Renal cortical epithelial cell (primary cell): ENCODE measurements around the gene SMIM17. TPM values are rescaled to one million over a fixed set of nuclear protein-coding genes. Genes with fewer than 3 reads are reported as not detected.
"Not testable (repeated sequence)": the region's sequence is repeated elsewhere in the genome, so short reads cannot be mapped to it uniquely, and the experiment has no call there.

Experiments used
- DNase-seq: peaks from one replicate; pipeline ENCODE4 v3.0.0-alpha.2; 2011; ENCODE audit warnings: low read depth
- total RNA-seq: library from RNA; depleted of rRNA; stranded (reverse); fragments of >200 nt; gene quantifications from 2 replicates; pipeline ENCODE4 v1.2.3, GENCODE V29; 2014

The SMIM17 gene
- total RNA-seq, 1 donor from 2014 or later, result 0.30 TPM

DNA sequence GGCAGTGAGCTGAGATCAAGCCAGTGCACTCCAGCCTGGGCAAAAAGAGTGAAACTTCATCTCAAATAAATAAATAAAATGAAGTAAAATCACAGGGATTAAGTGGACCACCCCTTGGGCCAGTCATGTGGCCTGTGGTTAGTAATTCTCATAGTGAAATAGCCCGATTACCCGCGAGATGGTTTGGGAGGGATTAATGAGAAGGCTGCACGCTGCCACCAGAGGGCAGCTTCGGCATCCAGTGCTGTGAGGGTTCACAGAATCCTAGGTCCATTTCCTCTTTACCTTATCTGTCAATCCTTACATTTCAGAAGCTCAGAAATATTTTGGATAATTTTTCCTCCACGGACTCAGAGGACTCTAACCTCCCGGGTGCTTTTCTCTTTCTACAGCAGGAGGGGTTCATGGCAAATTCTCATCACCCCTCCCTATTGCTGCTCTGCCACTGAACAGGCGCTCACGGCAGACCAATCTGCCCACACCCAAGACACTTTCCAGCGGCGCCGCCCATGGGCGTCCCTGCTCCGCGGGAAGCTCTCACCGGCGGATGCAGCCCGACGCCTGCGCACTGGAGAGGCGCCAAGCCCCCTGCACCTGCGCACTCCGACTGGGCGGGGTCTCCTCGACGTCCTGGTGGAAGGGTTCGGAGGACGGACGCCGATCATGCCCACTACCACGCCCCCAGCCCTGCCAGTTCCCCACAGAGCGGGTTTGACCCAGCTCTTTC lies 17.6 kb downstream of the SMIM17 start:
- DNase-seq, result no peak

DNA sequence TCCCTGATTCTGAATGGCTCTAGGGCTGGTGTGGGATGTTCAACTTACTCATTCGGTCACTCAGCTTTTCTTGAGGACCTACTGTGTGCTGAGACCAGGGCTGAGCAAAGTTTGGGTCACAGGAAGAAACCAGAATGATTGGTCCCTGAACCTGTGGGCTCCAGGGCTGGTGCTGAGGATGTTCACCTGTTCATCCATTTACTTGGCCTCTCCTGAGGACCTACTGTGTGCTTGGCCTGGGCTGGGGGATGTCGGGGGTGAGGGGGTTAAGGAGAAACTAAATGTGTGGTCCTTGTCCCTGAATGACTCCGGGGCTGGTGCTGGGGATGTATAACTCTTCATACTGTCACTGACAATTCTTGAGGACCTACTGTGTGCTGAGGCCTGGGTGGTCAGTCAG lies 18.3 kb downstream of the SMIM17 start:
- DNase-seq, result no peak

DNA sequence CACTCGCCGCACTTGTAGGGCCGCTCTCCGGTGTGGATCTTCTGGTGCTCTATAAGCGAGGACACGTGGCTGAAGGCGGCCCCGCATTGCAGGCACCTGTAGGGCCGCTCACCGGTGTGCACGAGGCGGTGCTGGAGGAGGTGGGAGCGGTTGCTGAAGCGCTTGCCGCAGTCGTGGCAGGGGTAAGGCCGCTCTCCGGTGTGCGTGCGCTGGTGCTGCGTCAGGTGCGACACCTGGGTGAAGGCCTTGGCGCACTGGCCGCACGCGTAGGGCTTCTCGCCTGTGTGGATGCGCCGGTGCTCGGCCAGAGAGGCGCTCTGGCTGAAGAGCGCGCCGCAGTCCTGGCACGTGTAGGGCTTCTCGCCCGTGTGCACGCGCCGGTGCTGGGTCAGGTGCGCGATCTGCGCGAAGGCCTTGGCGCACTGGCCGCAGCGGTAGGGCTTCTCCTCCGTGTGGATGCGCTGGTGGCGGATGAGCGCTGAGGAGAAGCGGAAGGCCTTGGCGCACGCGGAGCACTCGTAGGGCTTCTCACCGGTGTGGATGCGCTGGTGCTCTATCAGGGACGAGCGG lies 21.1 kb downstream of the SMIM17 start:
- no peak for DNase-seq

- no peak for DNase-seq
Measured at GRCh38 chr19:56664511-56664910, 21.6 kb downstream of the SMIM17 start.

DNA sequence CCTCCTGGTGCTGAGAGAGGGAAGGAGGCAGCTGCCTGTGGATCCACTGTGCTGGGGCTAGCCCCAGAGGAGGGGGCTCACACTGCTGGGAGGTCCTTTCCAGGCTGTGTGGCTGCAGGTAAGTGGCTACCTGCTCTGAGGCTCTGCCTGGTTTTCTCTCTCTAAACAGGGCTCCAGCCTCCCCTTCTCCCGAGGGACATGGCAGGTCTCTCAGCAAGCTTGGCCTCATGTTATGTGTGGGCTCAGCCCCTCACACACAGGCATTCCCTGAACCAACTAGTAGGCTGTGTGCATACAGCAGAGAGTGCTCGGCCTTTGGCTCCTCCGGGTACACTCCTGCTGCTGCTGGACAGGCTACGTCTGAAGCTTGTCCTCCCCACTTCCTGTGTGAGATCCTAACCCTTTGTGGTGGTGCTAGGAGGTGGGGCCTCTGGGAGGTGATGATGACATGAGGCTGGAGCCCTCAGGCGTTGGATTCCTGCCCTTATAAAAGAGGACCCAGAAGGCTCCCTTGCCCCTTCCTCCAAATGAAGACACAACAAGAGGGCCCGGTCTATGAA lies 24.4 kb downstream of the SMIM17 start:
- no peak for DNase-seq

DNA sequence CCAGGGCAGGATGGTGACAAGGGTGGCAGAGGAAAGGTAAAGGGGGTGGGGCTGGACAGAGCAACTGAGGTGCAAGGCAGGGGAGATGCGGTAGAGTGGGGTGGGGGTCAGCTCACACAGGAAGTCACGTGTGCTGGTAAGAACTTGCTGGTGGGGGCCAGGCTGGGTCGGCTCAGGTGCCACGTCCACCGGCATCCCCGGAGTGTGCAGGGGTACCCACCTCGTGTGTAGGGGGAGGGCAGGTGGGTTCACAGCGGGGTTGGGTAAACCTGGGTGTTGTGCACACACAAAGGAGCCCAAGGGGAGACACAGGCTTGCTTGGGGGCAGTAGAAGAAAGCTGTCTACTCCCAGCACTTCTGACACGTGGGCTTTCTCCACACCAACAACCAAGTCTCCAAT lies 25.7 kb downstream of the SMIM17 start:
- no peak for DNase-seq

DNA sequence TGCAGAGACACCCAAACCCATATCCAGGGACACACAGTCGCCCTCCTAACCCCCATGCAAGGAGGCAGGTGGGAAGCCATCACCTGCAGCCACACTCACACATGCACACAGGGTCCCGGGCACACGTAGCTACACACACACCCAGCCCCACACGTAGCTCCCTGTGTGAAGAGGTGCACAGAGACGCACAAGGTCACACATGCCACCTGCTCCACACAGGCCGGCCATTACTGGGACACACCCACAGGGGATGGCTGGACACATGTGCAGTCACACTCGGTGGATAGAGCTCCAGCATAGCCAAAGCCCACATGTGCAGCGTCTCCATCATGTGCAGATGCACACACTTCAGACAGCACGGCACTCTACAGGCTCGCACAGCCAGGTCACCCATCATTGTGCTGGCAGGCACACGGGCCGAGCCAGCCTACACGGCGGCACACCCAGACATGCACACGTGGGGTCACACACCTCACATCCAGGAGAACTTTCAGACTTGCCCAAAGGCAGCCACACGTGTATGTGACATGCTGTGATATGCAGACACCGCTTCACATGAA lies 27.5 kb downstream of the SMIM17 start:
- DNase-seq, result no peak

- DNase-seq, result no peak
Measured at GRCh38 chr19:56670961-56671612, 28.1 kb downstream of the SMIM17 start.

DNA sequence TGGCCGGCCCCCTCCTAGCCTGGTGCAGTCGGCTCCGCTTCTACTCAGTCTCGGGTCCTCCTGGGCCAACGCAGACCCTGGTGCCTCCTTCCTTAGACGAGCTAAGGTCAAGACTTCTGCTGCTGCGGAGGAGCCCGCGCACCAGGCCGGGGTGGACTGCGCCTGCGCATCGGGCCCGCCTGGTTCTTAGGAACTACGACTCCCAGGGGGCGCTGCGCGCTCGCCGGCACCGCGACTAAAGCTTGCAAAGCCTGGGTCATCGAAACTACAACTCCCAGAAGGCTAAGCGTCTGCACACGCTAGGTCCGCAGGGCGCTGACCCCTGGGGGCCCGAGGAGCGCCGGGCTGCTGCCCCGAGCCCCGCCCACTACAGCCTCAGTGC lies 28.6 kb downstream of the SMIM17 start, which contains the start of gene ZNF835:
TSS of gene ZNF835 (minus strand) at position 145 of the 382 bp plus-strand sequence. CDS start 6,559 bp downstream, outside the sequence.
- no peak for DNase-seq

DNA sequence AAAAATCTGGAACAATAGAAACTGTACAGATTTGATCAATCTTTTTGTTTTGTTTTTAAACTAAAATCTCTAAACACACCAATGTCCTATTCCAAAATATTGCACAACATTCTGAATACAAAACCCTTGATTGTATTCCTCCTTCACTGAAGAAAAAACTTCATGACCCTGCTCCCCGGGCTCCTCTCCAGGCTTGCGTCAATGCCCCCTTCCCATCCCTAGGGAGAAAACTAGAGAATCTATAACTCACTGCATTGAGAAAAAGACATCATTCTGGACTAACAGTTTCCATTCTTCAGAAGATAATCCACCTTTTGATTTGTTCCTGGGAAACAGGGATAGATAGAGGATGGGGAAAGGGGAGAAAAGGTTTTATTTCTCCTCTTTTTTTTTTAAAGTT lies 29.7 kb downstream of the SMIM17 start:
- not testable (repeated sequence) for DNase-seq

- DNase-seq, result no peak
Measured at GRCh38 chr19:56678205-56678604, 35.2 kb downstream of the SMIM17 start.

GRCh38 chr19:56681702-56682101 lies 38.7 kb downstream of the SMIM17 start:
- DNase-seq, result no peak

- no peak for DNase-seq
Measured at GRCh38 chr19:56683116-56683515, 40.2 kb downstream of the SMIM17 start.

DNA sequence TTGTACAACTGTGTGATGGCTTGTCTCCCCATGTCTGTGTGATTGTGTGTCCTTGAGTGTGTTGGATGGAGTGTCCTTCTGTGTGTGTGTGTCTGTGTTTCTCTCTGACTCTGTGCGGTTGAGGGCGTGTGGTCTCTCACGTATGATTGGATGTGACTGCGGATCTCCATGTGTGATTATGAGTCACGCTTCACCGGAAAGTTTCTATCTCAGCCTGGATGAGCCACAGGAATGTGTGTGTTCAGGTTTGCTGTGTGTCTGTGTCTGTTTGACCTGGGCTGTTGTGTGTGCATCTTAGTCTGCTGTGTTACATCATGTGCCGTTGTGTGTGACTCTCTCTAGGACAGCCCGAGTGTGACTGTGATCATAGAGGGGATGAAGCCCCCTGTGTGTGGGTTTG lies 44.1 kb downstream of the SMIM17 start:
- DNase-seq, result no peak

GRCh38 chr19:56689198-56689597 lies 46.2 kb downstream of the SMIM17 start:
- DNase-seq, result no peak

GRCh38 chr19:56690670-56691069 lies 47.7 kb downstream of the SMIM17 start:
- DNase-seq, result no peak

DNA sequence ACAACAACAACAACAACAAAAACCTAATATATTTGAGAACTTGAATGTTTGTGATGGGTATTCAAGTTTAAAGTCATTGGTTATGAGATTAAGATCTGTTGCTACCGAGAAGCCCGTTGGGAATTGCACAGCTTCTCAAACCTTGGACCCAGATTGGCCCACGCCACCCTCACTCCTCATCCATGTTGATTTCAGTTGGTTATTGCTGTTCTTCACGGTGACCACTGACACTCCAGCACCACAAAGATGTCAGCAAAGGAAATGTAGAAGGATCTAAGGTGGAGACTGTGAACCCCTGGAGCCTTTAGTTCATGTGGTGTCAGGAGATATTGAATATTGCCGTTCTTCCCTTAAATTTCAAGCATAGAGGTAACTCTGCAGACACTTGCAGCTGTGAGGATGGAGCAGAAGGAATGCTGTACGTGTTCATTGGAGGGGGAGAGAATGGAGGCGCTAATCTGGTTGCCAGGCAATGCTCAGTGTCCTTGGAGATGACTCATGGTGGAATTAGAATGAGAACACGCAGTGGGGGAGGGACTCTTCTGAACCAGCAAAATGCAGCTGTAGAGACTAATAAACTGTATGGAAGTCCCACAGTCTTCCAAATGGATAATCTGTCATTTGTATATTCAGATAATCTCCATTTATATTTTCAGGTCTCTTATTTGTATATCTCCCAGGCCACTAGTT lies 49.4 kb downstream of the SMIM17 start:
- DNase-seq, result no peak

DNA sequence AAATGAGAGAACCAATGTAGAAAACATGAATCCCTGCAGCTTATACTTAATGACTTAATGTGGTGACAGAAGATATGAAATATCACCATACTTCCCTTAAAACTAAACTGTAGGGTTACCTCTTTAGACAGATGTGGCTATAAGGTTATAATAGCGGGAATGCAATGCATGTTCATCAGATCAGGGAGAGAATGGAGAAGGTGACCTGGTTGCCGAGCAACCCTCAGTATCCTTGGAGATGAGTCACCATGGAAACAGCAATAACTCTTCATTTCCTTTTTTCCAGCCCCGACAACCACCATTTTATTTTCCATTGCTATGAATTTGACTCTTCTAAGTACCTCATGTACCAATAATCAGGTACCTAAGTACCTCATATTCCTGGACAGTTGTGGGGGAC lies 56.6 kb downstream of the SMIM17 start:
- DNase-seq, result no peak

DNA sequence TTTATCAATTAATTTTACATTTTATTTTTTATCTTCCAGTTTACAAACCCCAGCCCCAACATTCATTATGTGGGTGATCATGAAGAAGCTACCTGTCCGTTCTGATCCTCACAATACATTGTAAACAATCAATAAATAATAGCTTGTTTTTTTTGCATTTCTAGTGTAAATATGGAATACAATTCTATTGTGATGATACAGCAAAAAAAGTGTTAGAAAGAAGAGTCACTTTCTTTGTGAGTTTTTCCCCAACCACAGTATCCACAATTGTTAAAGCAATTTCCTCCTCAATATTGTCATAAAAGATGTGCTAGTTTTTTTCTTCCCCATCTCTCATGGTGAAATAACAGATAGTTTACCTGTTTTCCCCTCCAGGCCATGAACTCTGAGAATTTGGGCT lies 58.9 kb downstream of the SMIM17 start:
- DNase-seq, result no peak

- no peak for DNase-seq
Measured at GRCh38 chr19:56705939-56706338, 63.0 kb downstream of the SMIM17 start.
